IPS-18c (cell line): ENCODE results near the gene KASH5.
"Not testable (repeated sequence)": the region's sequence is repeated elsewhere in the genome, so short reads cannot be mapped to it uniquely, and the experiment has no call there.

ENCODE experiments used
- H3K4me3 ChIP-seq: 2 replicates; pipeline ENCODE4 v1.7.0; 2013; ENCODE audit warnings: low read depth, mild to moderate bottlenecking, low read length, moderate library complexity; ENCODE audit not compliant: insufficient read depth
- H3K9me3 ChIP-seq: one replicate; pipeline ENCODE4 v1.6.1; 2013; ENCODE audit warnings: mild to moderate bottlenecking, low read length, moderate library complexity; ENCODE audit not compliant: control insufficient read depth, insufficient read depth

Gene KASH5

GRCh38 chr19:49357186-49357585 lies 30.9 kb upstream of the KASH5 start:
- Histone ChIP-seq H3K9me3 (no peaks in the 10 kb centered on the region), H3K4me3 (no peak overlapping the region)

GRCh38 chr19:49359851-49360820 lies 27.9 kb upstream of the KASH5 start:
- Histone ChIP-seq H3K9me3 (no peaks in the 10 kb centered on the region), H3K4me3 (peak overlapping the region; percentile 97)

GRCh38 chr19:49361438-49362047 lies 26.5 kb upstream of the KASH5 start:
- H3K9me3 ChIP-seq, result no peaks in the 10 kb centered on the region
- peak overlapping the region; percentile 97 for H3K4me3 ChIP-seq

GRCh38 chr19:49362048-49362928 lies 25.8 kb upstream of the KASH5 start, which contains the start of gene TEAD2:
Gene TEAD2, minus strand, starts transcription at chr19:49362416. Its CDS starts 2,341 bp downstream, at chr19:49360075.
- peak within 1 kb of the TSS; percentile 97 for H3K4me3 ChIP-seq
- no peaks in the 10 kb centered on the region for H3K9me3 ChIP-seq

GRCh38 chr19:49362929-49363267 lies 25.2 kb upstream of the KASH5 start:
- Histone ChIP-seq H3K9me3 (no peaks in the 10 kb centered on the region), H3K4me3 (peak overlapping the region; percentile 97)

GRCh38 chr19:49363268-49364082 lies 24.6 kb upstream of the KASH5 start, which contains the start of gene DKKL1:
Gene DKKL1, plus strand, starts transcription at chr19:49363877. Its CDS starts 122 bp downstream, at chr19:49363999.
- peak within 1 kb of the TSS; percentile 97 for H3K4me3 ChIP-seq
- no peaks in the 10 kb centered on the region for H3K9me3 ChIP-seq

- H3K4me3 ChIP-seq, result peak overlapping the region; percentile 36; the same call in 1 of the 2 replicates
- peaks cover 4% of the 10 kb centered on the region for H3K9me3 ChIP-seq
Observed at GRCh38 chr19:49364083-49364737, 23.8 kb upstream of the KASH5 start.

- H3K9me3 ChIP-seq, result peaks cover 7% of the 10 kb centered on the region
Observed at GRCh38 chr19:49366110-49366509, 21.9 kb upstream of the KASH5 start.

GRCh38 chr19:49368711-49369358 lies 19.2 kb upstream of the KASH5 start:
- Histone ChIP-seq H3K4me3 (no peak overlapping the region), H3K9me3 (peaks cover 7% of the 10 kb centered on the region)

More at GRCh38 chr19:49366110-49366509, 21.9 kb upstream of the KASH5 start:
- no peak overlapping the region for H3K4me3 ChIP-seq

- H3K9me3 ChIP-seq, result peaks cover 7% of the 10 kb centered on the region
Observed at GRCh38 chr19:49371184-49371583, 16.9 kb upstream of the KASH5 start.

GRCh38 chr19:49373174-49373573 lies 14.9 kb upstream of the KASH5 start:
- not testable (repeated sequence) for H3K4me3 ChIP-seq

More at GRCh38 chr19:49371184-49371583, 16.9 kb upstream of the KASH5 start:
- no peak overlapping the region for H3K4me3 ChIP-seq

GRCh38 chr19:49374665-49375434 lies 13.2 kb upstream of the KASH5 start:
- Histone ChIP-seq H3K9me3 (no peaks in the 10 kb centered on the region), H3K4me3 (no peak overlapping the region)

More at GRCh38 chr19:49373174-49373573, 14.9 kb upstream of the KASH5 start:
- H3K9me3 ChIP-seq, result not testable (repeated sequence)

- Histone ChIP-seq H3K4me3 (no peak overlapping the region), H3K9me3 (no peaks in the 10 kb centered on the region)
Observed at GRCh38 chr19:49378512-49378911, 9.5 kb upstream of the KASH5 start.

- no peak overlapping the region for H3K4me3 ChIP-seq
- H3K9me3 ChIP-seq, result no peaks in the 10 kb centered on the region
Observed at GRCh38 chr19:49380391-49380790, 7.7 kb upstream of the KASH5 start.

GRCh38 chr19:49382639-49383038 lies 5.4 kb upstream of the KASH5 start:
- H3K4me3 ChIP-seq, result no peak overlapping the region

More at GRCh38 chr19:49382639-49383038, 5.4 kb upstream of the KASH5 start:
- no peaks in the 10 kb centered on the region for H3K9me3 ChIP-seq
